GM19035 (cell line): ENCODE results near the gene ACTG1.

ENCODE experiments used
- ATAC-seq: cut with Tn5 transposase; IDR thresholded peaks from one replicate; pipeline ENCODE4 v1.9.1; 2021; ENCODE audit not compliant: unreplicated experiment

The ACTG1 gene

DNA sequence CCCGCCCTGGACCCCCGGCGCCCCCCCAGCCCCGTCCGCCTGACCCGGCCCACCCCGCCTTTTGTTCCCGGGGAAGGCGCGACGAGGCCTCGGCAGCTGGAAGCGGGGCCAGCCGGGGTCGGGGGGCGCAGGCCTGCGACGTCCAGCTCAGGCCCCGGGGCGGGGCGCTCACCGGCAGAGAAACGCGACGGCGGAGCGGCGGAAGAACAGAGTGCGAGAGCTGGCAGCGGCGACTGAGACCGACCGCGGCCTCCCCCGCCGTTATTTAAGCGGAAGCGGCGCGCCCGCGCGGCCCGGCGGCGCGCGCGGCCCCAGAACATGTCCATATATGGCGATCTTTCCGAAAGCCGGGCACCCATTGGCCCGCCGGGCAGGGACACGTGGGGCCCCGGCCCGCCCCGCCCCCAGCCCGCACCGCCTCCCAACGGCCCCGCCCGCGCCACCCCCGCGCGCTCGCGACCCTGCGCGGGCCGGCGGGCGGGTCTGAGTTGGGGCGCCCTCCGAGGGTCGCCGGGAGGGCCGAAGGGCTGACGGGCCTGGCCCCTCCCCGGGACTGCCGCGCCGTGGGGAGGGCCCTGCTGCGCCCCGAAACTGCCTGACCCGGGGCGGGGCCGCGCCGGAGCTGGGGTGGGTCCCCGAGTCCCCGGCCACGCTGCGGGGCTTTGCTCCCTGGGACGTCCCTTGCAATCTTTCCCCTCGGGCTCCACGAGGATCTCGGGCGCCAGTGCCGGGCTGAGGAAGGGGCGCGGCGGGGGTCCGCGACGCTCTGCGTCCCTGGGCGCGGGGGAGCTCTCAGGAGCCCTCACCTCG is at the start of gene ACTG1:
Gene ACTG1, minus strand, starts transcription at position 238 of the 810 bp plus-strand sequence. CDS start 445 bp downstream, outside the sequence.
- ATAC-seq: peak; percentile 47

DNA sequence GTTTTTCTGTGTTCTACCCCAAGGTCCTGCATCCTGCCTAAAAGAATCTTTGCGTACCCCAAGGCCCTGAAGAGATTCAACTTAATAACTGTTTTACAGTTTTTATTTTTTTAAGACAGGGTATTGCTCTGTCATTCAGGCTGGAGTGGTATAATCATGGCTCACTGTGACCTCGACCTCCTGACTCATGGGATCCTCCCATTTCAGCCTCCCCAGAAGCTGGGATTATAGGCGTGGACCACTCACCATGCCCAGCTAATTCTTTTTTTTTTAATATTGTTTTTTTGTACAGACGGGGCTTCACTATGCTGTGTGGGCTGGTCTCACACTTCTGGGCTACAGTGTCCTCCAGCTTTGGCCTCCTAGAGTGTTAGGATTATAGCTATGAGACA is 48.9 kb upstream of the ACTG1 start:
- no peak for ATAC-seq

DNA sequence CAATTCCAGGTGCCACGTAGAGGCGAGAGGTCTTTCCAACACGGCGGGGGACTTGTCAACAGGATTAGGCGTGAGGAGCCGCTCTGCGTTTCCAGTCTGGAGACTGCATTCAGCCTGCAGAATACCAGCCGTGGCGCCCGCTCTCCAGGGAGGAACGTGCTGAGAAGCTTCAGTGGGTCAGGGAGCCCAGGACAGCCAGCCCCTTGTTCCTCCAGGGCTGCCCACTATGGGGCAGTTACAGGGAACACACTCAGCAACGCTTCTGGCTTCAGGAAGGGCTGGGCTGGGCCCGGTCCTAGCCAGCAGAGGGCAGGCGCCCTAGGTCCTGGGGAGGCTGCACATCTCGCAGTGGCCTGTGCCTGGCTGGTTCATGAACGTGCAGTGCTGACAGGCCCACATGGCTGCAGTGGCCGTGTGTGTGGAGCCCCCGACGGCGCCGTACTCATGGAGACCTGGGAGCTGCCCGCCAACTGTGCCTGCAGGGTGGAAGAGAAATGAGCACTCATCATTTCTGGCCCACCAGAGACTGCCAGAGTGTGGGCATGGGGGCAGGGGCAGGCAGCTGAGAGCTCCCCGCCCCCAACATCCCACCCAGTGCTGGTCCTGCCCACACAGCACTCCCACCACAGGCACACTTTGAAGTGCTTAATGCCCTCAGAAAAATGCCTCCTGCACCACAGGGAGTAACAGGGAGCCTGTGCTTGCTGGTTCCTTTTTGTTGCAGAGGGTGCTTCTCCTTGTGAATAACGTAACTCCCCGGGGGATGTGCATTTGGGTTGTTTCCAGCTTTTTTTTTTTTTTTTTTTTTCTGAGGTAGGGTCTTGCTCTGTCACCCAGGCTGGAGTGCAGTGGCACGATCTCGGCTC is 46.6 kb upstream of the ACTG1 start:
- no peak for ATAC-seq

DNA sequence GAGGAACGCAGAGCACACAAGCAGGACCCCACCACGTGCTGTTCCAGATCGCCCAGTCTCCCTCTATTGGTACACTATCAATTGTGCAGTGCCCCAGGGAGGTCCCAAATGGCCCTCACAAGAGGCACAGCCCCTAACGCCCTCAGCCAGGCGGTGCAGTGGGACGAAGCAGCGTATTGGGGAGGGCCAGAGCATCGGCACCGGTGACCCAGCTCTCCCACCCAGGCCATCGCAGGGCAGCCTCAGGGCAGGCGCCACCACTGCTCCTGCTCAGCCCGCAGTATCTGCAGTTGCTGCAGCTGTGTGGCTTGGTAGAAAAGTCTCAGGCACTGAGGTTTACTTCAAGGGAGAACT is 45.5 kb upstream of the ACTG1 start:
- no peak for ATAC-seq

DNA sequence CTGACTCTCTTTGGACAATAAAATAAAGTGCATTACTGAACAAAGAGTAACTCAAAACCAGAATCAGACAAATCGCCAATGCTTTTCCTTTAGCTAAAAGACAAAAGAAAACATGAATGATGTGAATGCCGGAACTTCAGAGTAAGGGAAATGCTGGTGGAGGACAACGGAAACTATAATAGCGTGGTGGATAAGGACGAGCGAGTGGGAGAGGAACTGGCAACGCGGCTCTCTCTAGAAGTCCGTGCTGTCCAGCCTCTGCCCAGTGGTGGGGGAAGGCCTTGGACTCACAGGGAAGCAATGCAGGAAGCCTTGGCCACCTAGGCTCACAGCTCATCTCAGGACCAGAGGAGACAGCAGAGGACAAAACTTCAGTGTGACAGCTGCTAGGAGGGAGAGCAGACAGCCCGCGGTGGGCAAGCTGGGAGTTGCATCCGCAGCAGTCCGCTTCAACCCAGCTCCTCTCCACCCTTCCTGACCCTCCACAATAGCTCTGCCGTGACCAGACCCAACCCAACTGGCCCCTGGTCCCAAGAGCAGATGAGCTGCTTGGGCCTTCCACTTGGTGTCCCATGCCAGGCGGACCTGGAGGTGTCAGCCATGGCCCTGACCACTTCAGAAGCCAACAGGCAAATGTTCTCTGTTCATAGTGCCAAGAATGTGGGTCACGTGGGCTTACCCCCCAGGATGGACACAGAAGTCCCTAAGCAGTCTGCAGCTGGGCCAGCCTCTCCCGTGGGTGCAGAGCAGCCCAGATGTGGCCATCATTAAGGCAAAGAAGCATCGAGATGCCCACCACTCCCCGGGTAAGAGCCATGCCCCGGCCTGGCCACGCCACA is 44.9 kb upstream of the ACTG1 start:
- ATAC-seq: no peak

DNA sequence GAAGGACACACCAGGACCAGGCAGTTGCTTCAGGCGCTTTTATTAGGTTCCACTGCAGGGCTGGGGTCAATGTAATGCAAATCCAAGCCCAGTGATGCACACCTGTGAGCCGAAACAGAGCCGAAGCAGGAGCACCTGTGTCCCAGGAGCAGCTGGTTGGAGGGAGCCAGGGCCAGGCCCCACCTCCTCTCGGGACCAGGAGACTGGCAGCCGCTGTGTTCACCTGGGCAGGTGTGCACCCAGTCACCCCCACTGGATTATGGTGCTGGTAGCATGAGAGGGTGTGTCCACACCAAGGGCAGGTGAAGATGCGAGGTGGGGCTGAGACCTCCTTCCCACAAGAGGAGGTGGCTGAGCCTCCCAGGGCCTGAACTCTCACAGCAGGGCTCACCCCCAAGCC is 44.3 kb upstream of the ACTG1 start:
- ATAC-seq: no peak

DNA sequence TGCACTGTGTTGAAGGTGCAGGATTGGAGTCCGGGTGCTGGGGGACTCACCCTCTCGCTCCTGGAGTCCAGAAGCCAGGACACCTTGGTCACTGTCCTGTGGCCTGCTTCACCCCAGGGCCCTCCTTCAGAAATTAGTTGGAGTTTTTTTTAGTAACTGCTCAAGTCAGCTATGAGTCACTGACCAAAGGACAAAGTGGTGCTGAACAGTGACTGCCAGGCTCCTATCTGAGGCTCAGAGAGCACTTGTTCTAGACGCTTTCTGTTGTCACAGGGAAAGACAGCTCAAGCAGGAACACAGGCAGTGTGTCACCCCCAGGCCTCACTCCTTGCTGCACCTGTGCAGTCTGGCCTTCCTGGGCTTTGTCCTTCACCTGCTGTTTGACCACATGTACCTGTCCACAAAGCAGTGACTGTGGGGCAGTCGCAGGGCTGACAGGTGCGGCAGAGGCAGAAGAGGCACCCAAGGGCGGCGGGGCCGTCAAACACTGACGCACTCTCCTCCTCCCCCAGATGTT is 43.6 kb upstream of the ACTG1 start:
- no peak for ATAC-seq

DNA sequence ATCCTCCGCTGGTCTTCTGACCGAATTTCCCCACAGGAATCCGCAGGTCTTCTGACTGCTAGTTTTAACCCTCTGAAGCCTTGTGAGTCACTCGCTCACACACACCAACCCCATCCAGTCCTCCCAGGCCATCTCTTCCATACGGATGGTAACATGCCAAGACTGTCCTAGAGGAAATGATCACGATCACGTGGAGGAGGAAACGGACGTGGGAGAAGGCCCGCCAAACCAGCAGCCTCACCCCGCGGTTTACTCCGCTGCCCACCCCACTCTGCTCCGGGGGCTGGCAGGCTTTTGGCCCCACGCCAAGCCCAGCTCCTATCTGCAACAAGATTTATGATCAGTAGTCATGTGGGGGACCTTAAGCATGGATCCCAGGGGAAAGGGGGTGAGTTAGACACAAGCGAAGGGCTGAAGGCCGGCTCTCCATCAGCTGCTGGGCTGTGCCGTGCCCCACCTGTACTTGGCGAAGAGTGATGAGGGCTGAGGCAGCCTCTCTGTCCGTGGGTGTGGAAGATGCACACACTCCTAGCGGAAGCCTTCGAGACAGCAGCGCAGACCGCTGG is 41.1 kb upstream of the ACTG1 start:
- no peak for ATAC-seq

DNA sequence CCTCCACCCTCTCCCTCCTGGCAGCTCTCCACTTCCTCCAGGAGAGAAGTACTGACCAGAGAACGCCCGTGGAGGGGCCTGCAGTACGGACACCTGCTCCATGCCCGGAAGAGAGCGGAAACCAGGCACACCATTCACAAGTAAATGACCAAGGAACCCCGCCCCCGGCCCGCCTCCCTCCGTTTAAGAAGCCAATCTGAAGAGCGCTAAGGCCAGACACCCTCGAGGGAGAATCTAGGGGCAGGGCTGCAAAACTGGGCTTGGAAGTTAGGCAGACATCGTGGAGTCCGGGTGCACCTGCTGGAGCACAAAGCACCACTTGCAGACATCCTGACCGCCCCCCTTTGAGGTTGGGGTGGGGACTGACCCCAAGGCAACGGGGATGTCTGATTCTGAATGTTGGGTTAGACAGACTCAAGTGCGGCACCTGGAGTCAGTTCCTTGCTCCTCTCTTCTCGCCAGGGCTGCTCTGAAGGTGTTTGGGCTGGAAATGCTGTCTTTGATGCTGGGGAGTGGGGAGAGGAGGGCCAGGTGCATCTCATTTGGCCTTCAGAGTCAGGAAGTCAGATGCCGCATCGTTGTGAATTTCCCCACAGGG is 40.5 kb upstream of the ACTG1 start:
- ATAC-seq: peak; percentile 38

DNA sequence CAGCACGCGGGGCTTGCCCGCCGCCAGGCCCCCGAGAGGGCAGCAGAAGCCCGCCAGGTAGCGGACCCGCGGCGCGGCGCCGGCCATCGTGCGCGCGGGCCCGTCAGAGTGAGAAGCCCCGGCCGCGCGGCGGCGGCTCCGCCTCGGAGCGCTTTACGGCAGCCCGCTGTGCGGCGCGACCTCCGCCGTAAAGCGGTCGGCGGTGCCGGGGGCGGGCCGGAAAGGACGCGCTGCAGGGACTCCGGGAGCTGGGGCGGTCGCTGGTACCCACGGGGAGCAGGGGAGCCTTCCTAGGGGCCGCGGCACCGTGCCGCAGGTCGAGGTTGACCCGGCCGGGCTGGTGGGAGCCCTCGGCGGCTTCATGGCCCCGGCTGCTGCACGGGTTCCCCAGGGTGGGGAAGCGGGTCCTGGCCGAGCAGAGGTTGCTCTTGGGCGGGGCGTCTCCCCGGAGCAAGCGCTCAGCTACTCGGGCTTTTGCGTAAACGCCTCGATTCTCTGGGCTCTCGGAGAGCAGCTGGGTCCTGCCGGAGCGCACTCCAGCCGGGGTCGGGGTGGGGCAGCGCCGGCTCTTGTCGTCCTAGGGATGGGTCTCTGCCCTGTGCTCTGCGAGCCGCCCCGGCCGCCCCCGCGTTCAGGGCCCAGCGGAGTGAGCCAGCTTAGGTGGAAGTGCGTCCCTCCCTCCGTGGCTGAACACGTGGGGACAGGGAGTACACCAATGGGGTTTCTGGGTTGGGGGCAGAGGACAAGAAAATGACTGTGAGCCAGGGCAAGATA is 39.8 kb upstream of the ACTG1 start, which contains the start of gene FAAP100:
Gene FAAP100, minus strand, starts transcription at position 110 of the 774 bp plus-strand sequence. Its CDS starts 23 bp downstream, at position 87.
- ATAC-seq: peak; percentile 52

DNA sequence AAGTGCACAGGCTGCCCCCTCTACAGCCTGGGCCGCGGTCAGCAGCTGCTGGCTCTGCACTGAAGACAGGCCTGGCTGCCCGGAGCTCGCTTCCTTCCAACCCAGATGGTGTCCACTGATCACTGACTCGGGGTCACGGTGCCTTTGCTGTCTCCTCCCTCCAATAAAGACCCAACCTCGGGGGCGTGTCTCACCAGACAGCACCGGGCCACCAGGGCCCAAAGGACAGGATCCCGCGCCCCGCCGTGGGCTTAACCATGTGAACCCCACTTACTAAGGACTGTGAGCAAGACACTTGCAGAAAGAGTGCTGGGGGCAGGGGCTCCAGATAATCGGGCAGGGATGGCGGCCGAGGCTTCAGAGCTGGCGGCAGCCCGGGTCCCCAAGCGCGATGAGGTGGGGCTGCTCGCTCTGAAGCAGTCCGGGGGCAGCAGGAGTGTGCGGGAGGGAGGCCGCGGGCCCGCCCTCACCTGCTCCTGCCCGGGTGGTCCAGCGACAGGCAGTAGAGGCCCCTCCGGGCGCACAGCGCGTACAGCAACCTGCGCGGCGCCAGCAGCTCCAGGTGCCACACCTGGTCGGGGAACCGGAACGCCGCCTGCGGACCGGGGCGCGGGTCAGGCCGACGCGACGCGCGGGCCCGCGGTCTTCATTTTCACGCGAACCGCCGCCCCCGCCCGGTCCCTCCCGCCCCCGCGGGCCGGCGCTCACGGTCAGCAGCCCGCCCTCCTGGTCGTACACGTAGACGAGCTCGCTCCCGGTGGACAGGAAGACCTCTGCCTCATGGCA is 39.1 kb upstream of the ACTG1 start:
- ATAC-seq: no peak

DNA sequence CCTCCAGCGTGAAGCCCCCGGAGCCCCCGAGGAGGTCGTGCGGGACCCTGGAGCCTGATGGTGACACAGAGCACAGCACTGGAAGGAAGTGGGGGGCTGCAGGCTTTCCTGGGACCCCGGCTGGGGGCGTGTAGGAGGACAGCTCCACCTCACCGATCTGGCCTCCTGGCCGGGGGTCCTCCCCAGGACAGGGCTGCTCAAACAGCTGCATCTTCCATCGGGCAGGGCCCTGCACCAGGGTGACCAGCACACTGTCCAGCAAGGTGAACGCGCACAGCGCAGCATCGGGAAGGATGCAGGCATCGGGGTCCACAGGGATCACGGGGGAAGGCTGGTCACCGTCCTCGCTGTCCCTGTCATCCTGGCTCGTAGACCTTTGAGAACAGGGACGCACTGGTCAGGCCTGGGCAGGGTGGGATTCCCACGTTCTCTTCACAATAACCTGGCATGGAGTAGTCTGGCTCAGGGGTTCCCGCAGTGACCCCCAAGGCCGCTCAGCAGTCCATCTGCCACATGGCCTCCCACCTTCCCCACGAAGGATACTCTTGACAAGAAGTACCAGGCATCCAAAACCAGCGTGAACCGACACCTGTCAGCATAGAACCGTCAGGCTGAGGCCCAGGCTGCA is 38.3 kb upstream of the ACTG1 start:
- ATAC-seq: no peak

DNA sequence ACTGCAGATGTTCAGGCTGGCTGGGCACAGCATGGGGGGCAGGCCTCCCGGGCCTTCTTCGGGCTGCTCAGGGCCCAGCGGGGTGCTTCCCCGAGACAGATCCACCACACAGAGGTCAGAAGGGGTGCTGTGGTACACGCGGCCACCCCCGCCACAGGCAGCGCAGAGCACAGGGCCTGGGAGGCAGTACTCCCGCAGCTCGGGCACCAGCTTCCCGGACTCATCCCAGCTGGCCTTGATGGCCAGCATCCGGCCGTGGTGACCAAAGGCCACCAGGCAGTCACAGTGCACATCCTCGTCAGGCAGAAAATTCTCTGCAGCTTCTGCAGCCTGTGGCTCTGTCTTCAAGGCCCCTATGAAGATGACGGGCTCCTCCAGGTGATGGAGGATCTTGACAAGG is 37.7 kb upstream of the ACTG1 start:
- no peak for ATAC-seq

DNA sequence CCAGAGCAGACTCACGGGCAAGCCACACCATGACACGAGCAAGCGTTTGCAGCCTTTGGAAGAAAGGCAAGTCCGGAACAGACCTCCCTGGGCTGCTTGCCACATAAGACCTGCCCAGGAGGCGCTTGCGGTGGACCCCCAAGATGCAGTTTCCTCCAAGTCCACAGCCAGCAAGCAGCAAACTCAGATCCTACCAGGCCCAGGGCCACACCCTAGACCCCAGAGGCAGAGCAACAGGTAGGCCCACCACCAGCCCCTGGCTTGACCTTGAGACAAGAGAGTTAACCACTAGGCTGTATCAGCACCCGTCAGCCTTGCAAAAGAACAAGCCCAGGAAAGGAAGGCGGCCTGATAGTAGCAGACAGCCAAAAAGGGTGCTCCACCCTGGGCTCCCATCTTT is 37.2 kb upstream of the ACTG1 start:
- ATAC-seq: no peak

DNA sequence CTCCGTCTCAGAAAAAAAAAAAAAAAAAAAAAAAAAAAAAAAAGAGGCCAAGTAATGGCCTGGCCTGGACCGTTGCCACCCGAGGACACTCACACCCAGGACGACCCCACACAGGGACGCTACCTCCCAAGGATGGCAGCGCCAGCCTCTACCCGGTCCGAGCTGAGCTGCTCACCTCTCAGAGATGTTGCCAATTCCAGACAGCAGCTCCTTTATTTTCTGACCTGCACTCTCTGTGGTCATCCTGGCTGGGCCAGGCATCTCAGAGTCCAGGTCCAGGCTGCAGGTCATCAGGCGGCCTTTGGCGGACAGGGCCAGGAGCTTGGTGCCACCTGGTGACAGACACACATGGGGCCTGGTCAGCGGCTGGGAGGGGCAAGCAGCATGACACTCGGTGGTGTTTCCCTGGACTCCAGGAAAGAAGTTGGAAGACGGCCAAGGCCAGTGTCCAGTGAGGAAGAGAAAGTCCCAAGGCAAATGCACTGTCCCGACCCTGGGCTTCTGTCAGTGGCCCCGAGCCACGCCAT is 36.5 kb upstream of the ACTG1 start:
- ATAC-seq: no peak

DNA sequence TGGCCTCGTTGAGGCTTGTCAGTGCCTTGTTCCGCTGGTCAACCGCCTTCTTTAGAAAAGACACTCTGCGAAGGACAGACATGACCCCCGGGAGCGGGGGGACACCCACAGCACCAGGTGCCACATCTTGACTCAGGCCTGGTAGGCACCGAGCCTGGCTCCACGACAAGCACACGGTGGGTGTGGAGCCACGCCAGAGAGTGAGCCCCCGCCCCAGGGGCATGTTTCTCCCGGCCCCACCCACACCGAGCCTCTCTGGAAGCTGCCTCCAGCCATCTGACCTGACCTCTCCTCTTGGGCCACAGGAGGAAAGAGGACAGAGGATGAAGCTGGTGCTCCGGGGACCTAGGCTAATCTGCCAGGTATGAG is 35.0 kb upstream of the ACTG1 start:
- ATAC-seq: no peak

DNA sequence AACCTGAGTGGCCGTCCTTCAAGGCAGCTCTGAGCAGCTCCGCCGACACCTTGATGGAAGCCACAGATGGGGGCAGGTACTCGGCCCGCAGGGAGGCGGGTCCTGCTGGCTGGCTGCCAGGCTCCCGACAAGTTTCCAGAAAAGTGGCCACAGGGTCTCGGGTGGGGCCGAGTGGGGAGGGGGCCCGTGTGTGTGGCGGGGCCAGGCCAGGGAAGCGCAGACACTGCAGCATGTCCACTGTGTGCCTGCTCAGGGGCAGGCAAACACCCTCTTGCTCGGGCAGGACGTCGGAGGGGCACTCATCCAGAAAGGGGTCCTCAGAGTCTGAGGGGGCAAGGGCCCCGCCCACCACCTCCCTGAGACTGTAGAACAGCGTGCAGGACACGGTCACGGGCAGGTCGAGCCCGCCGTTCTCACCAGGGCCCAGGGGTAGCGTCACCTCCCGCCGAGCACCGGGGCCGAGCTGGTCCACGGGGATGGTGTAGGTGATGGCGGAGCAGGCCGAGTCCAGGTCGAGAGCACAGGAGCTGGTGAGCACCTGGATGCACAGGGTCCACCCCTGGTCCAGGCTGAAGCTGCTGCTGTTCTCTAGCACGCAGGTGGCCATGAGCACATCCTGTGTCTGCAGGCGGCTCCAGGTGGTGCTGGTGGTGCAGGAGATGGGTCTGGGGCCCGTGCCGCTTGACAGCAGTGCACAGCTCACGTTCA is 34.5 kb upstream of the ACTG1 start:
- no peak for ATAC-seq
